IMR-90 (cell line): ENCODE data around the gene DDA1. TPM values are rescaled to one million over a fixed set of nuclear protein-coding genes. Genes with fewer than 3 reads are reported as not detected.

ENCODE experiments used
- ATAC-seq: fragments of 200-7000 bp; cut with Tn5 transposase; 2 replicates; pipeline ENCODE4 v1.9.1; 2020; ENCODE audit warnings: low read depth, mild to moderate bottlenecking, moderate library complexity
- BruUV-seq: library from RNA; stranded (reverse); fragments of 400-500 nt; replicated peaks from 2 replicates; lab custom pipeline; 2021; lab: Mats Ljungman, UMichigan
- CTCF ChIA-PET: fragments of 300-600 bp; formaldehyde crosslinking; extraction: SDS; loops from one replicate; lab custom pipeline; 2021; ENCODE audit warnings: antibody characterized with exemption; lab: Yijun Ruan, JAX
- POLR2A ChIA-PET: fragments of 300-600 bp; sonication (Branson Sonifier 250); formaldehyde crosslinking; loops from one replicate; lab custom pipeline; 2022; ENCODE audit warnings: antibody characterized with exemption; ENCODE audit not compliant: unreplicated experiment; lab: Charles Lee
- DNase-seq: peaks from one replicate; pipeline ENCODE4 v3.0.0; 2013
- H2AFZ ChIP-seq: replicated peaks from 2 replicates; pipeline ENCODE3; 2013; ENCODE audit warnings: low read length, mild to moderate bottlenecking; ENCODE audit not compliant: poor library complexity
- H2AK5ac ChIP-seq: 2 replicates; pipeline ENCODE4 v1.6.1; 2013; ENCODE audit warnings: low read depth, low read length, inconsistent platforms
- H2AK9ac ChIP-seq: replicated peaks from 2 replicates; pipeline ENCODE3; 2013; ENCODE audit warnings: mild to moderate bottlenecking, low read depth, low read length, moderate library complexity; ENCODE audit not compliant: poor library complexity
- H2BK120ac ChIP-seq: 2 replicates; pipeline ENCODE4 v1.6.1; 2013; ENCODE audit warnings: low read depth, low read length, inconsistent platforms
- H2BK15ac ChIP-seq: 3 replicates; pipeline ENCODE4 v1.6.1; 2013; ENCODE audit warnings: low read depth, low read length, inconsistent platforms
- H2BK20ac ChIP-seq: 2 replicates; pipeline ENCODE4 v1.6.1; 2013; ENCODE audit warnings: low read depth, mild to moderate bottlenecking, inconsistent platforms, low read length, moderate library complexity
- H2BK5ac ChIP-seq: 2 replicates; pipeline ENCODE4 v1.6.1; 2013; ENCODE audit warnings: mild to moderate bottlenecking, low read depth, low read length, inconsistent platforms; ENCODE audit not compliant: poor library complexity, severe bottlenecking
- H3K14ac ChIP-seq: replicated peaks from 2 replicates; pipeline ENCODE4 v1.6.1; 2013; ENCODE audit warnings: low read depth, low read length, inconsistent platforms
- H3K18ac ChIP-seq: 2 replicates; pipeline ENCODE4 v1.6.1; 2013; ENCODE audit warnings: low read depth, low read length, control low read depth
- H3K23ac ChIP-seq: 2 replicates; pipeline ENCODE4 v1.6.1; 2013; ENCODE audit warnings: low read depth, low read length, inconsistent platforms
- H3K27ac ChIP-seq: 2 replicates; pipeline ENCODE4 v1.5.1; 2013; ENCODE audit warnings: mild to moderate bottlenecking, control low read depth, low read length; ENCODE audit not compliant: insufficient read depth
- H3K27me3 ChIP-seq: 2 replicates; pipeline ENCODE4 v1.6.1; 2013; ENCODE audit warnings: low read length; ENCODE audit not compliant: control insufficient read depth, insufficient read depth
- H3K36me3 ChIP-seq: 2 replicates; pipeline ENCODE4 v1.6.1; 2013; ENCODE audit warnings: low read length, mixed read lengths; ENCODE audit not compliant: control insufficient read depth, insufficient read depth
- H3K4ac ChIP-seq: 2 replicates; pipeline ENCODE4 v1.6.1; 2013; ENCODE audit warnings: low read depth, low read length, inconsistent platforms
- H3K4me1 ChIP-seq: 2 replicates; pipeline ENCODE4 v1.6.1; 2013; ENCODE audit warnings: low read length, mixed read lengths; ENCODE audit not compliant: control insufficient read depth, insufficient read depth
- H3K4me2 ChIP-seq: 2 replicates; pipeline ENCODE4 v1.6.1; 2013; ENCODE audit warnings: low read depth, mild to moderate bottlenecking, control low read depth, low read length, moderate library complexity
- H3K4me3 ChIP-seq: 2 replicates; pipeline ENCODE4 v1.5.1; 2013; ENCODE audit warnings: low read depth, mild to moderate bottlenecking, control low read depth, low read length, moderate library complexity; ENCODE audit not compliant: insufficient read depth
- H3K56ac ChIP-seq: 2 replicates; pipeline ENCODE4 v1.6.1; 2013; ENCODE audit warnings: low read length, inconsistent platforms; ENCODE audit not compliant: insufficient read depth; ENCODE audit errors: extremely low read depth
- H3K79me1 ChIP-seq, 2 experiments: 2 replicates each; pipeline ENCODE4 v1.6.1; 2013; ENCODE audit warnings: low read length in 2 of 2, inconsistent platforms in 1 of 2, low read depth in 1 of 2
- H3K9ac ChIP-seq: 2 replicates; pipeline ENCODE4 v1.6.1; 2013; ENCODE audit warnings: low read depth, low read length, control low read depth
- H3K9me1 ChIP-seq: 2 replicates; pipeline ENCODE4 v1.6.1; 2013; ENCODE audit warnings: low read length, inconsistent platforms; ENCODE audit not compliant: insufficient read depth
- H3K9me3 ChIP-seq: 2 replicates; pipeline ENCODE4 v1.6.1; 2013; ENCODE audit warnings: low read length; ENCODE audit not compliant: control insufficient read depth, insufficient read depth
- H4K20me1 ChIP-seq: 2 replicates; pipeline ENCODE4 v1.6.1; 2013; ENCODE audit warnings: low read length, inconsistent platforms; ENCODE audit not compliant: insufficient read depth
- H4K5ac ChIP-seq: 2 replicates; pipeline ENCODE4 v1.6.1; 2013; ENCODE audit warnings: mild to moderate bottlenecking, low read depth, low read length, control low read depth
- H4K8ac ChIP-seq, 2 experiments: 2 replicates each; pipeline ENCODE4 v1.6.1; 2013; ENCODE audit warnings: low read depth in 2 of 2, low read length in 2 of 2, control low read depth in 1 of 2, inconsistent platforms in 1 of 2
- H4K91ac ChIP-seq: 2 replicates; pipeline ENCODE4 v1.6.1; 2013; ENCODE audit warnings: low read depth, low read length, inconsistent platforms; ENCODE audit not compliant: insufficient read depth
- BHLHE40 ChIP-seq: fragments of 150-350 bp; IDR thresholded peaks from 2 replicates; pipeline ENCODE4 v1.6.1; 2016; ENCODE audit warnings: mild to moderate bottlenecking, low read depth, low read length
- CEBPB ChIP-seq: IDR thresholded peaks from 2 replicates; pipeline ENCODE4 v1.6.1; 2012; ENCODE audit warnings: low read depth, low read length, improper control_type of control experiment
- CHD1 ChIP-seq: IDR thresholded peaks from 2 replicates; pipeline ENCODE4 v1.6.1; 2012; ENCODE audit warnings: low read depth, low read length, improper control_type of control experiment
- CTCF ChIP-seq: conservative IDR thresholded peaks from 2 replicates; pipeline ENCODE4 v1.5.1; 2012; ENCODE audit warnings: mild to moderate bottlenecking, low read depth, low read length, improper control_type of control experiment
- ELK1 ChIP-seq: fragments of 150-350 bp; IDR thresholded peaks from 2 replicates; pipeline ENCODE4 v1.6.1; 2016; ENCODE audit warnings: low read depth, mild to moderate bottlenecking, low read length, moderate library complexity, borderline replicate concordance
- FOS ChIP-seq: fragments of 150-350 bp; IDR thresholded peaks from 2 replicates; pipeline ENCODE4 v1.6.1; 2016; ENCODE audit warnings: low read depth, low read length
- MAFK ChIP-seq: IDR thresholded peaks from 2 replicates; pipeline ENCODE4 v1.6.1; 2012; ENCODE audit warnings: low read depth, low read length, improper control_type of control experiment
- MAZ ChIP-seq: IDR thresholded peaks from 2 replicates; pipeline ENCODE4 v1.6.1; 2012; ENCODE audit warnings: low read depth, mild to moderate bottlenecking, low read length, improper control_type of control experiment, moderate library complexity, borderline replicate concordance
- MXI1 ChIP-seq: IDR thresholded peaks from 2 replicates; pipeline ENCODE4 v1.6.1; 2012; ENCODE audit warnings: low read depth, mild to moderate bottlenecking, low read length, moderate library complexity, borderline replicate concordance
- NFE2L2 ChIP-seq: fragments of 150-350 bp; IDR thresholded peaks from 2 replicates; pipeline ENCODE4 v1.6.1; 2016; ENCODE audit warnings: low read depth, mild to moderate bottlenecking, low read length
- POLR2A ChIP-seq: IDR thresholded peaks from 2 replicates; pipeline ENCODE4 v1.6.1; 2012; ENCODE audit warnings: mild to moderate bottlenecking, low read depth, low read length
- RAD21 ChIP-seq: IDR thresholded peaks from 2 replicates; pipeline ENCODE4 v1.6.1; 2012; ENCODE audit warnings: low read length, improper control_type of control experiment
- RCOR1 ChIP-seq: IDR thresholded peaks from 2 replicates; pipeline ENCODE4 v1.6.1; 2012; ENCODE audit warnings: mild to moderate bottlenecking, low read length, improper control_type of control experiment; ENCODE audit not compliant: insufficient replicate concordance
- RFX5 ChIP-seq: IDR thresholded peaks from 2 replicates; pipeline ENCODE4 v1.8.0; 2012; ENCODE audit warnings: low read depth, mild to moderate bottlenecking, low read length, moderate library complexity
- SMC3 ChIP-seq: fragments of 150-350 bp; IDR thresholded peaks from 2 replicates; pipeline ENCODE4 v1.6.1; 2016; ENCODE audit warnings: low read depth, mild to moderate bottlenecking, antibody characterized with exemption, low read length, moderate library complexity
- USF2 ChIP-seq: fragments of 150-350 bp; IDR thresholded peaks from 2 replicates; pipeline ENCODE4 v1.6.1; 2017; ENCODE audit warnings: mild to moderate bottlenecking, antibody characterized with exemption, low read length, low read depth
- WGBS, 2 experiments: methylation state at CpG; one replicate each; pipeline versions ENCODE4 v1.1.5 to v1.1.7; 2013; ENCODE audit warnings: missing lambda C conversion rate in 2 of 2; ENCODE audit not compliant: insufficient read length in 1 of 2; ENCODE audit errors: extremely low coverage in 2 of 2; 5-methylcytosine and 5-hydroxymethylcytosine counted together
- dilution Hi-C: fragments of 300-500 bp; cut with HindIII; formaldehyde crosslinking; loops from one replicate; pipeline ENCODE4 v1.14.3; 2018; ENCODE audit warnings: low sequenced_read_pairs; ENCODE audit not compliant: unreplicated experiment
- in situ Hi-C: fragments of 300-500 bp; cut with MboI; formaldehyde crosslinking; loops from 3 replicates; pipeline ENCODE4 v1.14.3; 2019; ENCODE audit warnings: low sequenced_read_pairs, inconsistent platforms, mixed read lengths
- intact Hi-C: fragments of 100-400 bp; cut with micrococcal nuclease; formaldehyde crosslinking; loops from 2 replicates; pipeline ENCODE4 v1.10.0; 2022
- polyA plus RNA-seq, 3 experiments: library from polyadenylated mRNA; depleted of rRNA; stranded (reverse); fragments of >200 nt; gene quantifications; 2 replicates each; pipeline ENCODE4 v1.2.3, GENCODE V29; 2012; ENCODE audit warnings: low replicate concordance in 1 of 3
- total RNA-seq: library from RNA; depleted of rRNA; stranded (reverse); fragments of >200 nt; gene quantifications from 2 replicates; pipeline ENCODE4 v1.2.3, GENCODE V29; 2012

Gene DDA1
- total and polyA plus RNA-seq, 2 of the 4 experiments (the other 2 are of a cell fraction) = 33.7 to 87.2 TPM

- Histone ChIP-seq H3K18ac (no peak overlapping the region), H3K23ac (no peak overlapping the region), H3K4ac (no peak overlapping the region), H3K27me3 (no peaks in the 10 kb centered on the region), H2AFZ (no peak overlapping the region), H2BK20ac (no peak overlapping the region), H3K27ac (no peak overlapping the region), H3K4me2 (no peak overlapping the region), H3K14ac (no peak overlapping the region), H2BK120ac (no peak overlapping the region), H4K8ac (no peak overlapping the region), H2AK9ac (no peak overlapping the region), H3K4me1 (no peaks in the 10 kb centered on the region), H3K56ac (no peak overlapping the region), H3K36me3 (peaks cover 40% of the 10 kb centered on the region), H2BK15ac (no peak overlapping the region), H2BK5ac (no peak overlapping the region), H3K9me1 (no peaks in the 10 kb centered on the region), H4K91ac (no peak overlapping the region), H2AK5ac (no peak overlapping the region), H3K4me3 (no peak overlapping the region), H4K20me1 (peaks cover 8% of the 10 kb centered on the region; the same call in 1 of the 2 replicates), H3K9ac (no peak overlapping the region), H3K9me3 (no peaks in the 10 kb centered on the region), H4K5ac (no peak overlapping the region), H3K79me1 (peaks cover 0 to 5% of the 10 kb centered on the region in 2 experiments; a peak in 1 of 4 replicates)
- WGBS, 2 experiments = 50% methylated on average over 1 of the region's 7 CpGs; no CpG with 5 or more reads in 1 of the 2 experiments
- CTCF ChIA-PET = no interaction called here
- no TSS peak for BruUV-seq
- DNase-seq (no peak), ATAC-seq (no peak)
- intact Hi-C loops = no loop called here
- dilution Hi-C loops = no loop called here
- in situ Hi-C loops = no loop called here
- TF ChIP-seq USF2 = no peak
- TF ChIP-seq CEBPB = no peak
- no peak for TF ChIP-seq SMC3
- TF ChIP-seq CTCF = no peak
- no peak for TF ChIP-seq BHLHE40
- no peak for TF ChIP-seq MAZ
- TF ChIP-seq RCOR1 = no peak
- TF ChIP-seq RFX5 = no peak
- no peak for TF ChIP-seq MAFK
- no peak for TF ChIP-seq RAD21
- TF ChIP-seq MXI1 = no peak
- TF ChIP-seq CHD1 = no peak
- TF ChIP-seq ELK1 = no peak
- TF ChIP-seq NFE2L2 = no peak
- TF ChIP-seq FOS = no peak
- TF ChIP-seq POLR2A = no peak
- POLR2A ChIA-PET = interaction anchor here (1.0 kb wide), 1 partner anchor 10 kb away, joined by 3 read pairs; the partner anchor contains the start of gene ANO8
Observed at GRCh38 chr19:17323964-17324332, 14.6 kb downstream of the DDA1 start.
